ENCODE measurements around the gene CALY.

Gene CALY

GRCh38 chr10:133359554-133359971 lies 22.9 kb upstream of the CALY start:
- TF ChIP-seq CTCF (IDR thresholded peaks at IDR 0.05; ENCODE audit: low read depth, low read length, missing control alignments), result no peak
- no peak for DNase-seq (ENCODE audit: extremely low read depth, low read depth)
- no peak overlapping the region for H3K4me3 ChIP-seq (replicated peaks; ENCODE audit: low read depth, low read length)

DNA sequence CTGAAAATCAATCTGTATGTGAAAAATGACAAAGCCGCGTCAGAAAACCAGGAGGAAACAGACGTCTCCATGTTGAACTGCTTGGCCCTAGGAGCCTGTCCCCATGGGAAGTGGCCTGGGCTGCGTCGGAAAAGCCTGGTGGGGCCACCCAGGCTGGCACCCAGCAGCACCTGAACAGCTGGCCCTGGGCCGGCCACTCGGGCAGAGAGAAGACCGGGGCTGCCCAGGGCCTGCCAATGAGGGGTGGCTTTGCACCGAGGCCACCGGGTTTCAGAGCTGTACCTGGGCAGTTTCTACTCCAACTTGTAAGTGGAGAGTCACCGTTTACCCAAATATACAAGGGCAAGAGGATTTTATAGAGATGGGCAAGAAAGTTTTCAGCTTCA lies 22.2 kb upstream of the CALY start:
- no peak for TF ChIP-seq CTCF (IDR thresholded peaks at IDR 0.05; ENCODE audit: low read depth, low read length, missing control alignments)
- H3K4me3 ChIP-seq (replicated peaks; ENCODE audit: low read depth, low read length), result no peak overlapping the region
- no peak for DNase-seq (ENCODE audit: extremely low read depth, low read depth)

GRCh38 chr10:133358162-133358924 lies 21.6 kb upstream of the CALY start:
- no peak overlapping the region for H3K4me3 ChIP-seq (replicated peaks; ENCODE audit: low read depth, low read length)
- DNase-seq (ENCODE audit: extremely low read depth, low read depth), result no peak
- TF ChIP-seq CTCF (IDR thresholded peaks at IDR 0.05; ENCODE audit: low read depth, low read length, missing control alignments), result no peak

DNA sequence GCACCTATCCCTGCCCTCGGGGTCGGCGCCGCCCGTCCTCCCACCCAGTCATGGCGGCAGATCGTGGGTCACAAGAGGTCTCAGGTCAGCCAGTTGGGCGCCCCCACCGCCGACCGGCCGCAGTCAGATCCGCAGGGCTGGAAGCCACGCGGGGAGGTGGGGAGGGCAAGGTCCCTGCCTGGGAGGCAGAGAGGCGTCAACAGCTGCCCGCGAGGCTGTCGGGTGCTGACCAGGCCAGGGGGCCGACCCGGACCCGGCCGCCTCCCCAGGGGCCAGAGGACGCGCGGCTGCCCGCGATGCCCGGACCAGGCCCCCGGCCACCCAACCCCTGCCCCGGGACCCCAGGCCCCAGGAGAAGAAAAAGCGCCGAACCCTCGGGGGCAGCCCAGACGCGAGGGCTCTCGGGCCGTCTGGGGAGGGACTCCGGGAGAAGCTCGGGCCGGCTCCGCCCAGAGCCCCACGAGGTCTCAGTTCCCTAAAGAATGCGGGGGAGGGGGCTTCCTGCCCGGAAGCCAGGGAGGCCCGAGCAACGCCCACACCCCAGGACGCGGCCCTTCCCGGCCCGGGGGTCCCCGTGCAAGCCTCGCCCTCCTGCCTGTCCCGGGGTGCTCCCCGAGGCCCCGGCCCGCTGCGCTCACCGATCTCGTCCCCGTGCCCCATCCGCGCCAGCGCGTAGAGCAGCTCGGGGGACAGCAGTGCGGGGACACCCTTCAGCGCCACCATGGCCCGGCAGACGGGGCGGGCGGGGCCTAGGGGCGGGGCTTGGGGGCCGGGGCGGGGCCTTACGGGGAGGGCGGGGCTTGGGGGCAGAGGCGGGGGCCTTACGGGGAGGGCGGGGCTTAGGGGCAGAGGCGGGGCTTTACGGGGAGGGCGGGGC lies 20.8 kb upstream of the CALY start, which contains the start of gene FUOM:
FUOM (minus strand) TSS at position 735 of the 877 bp plus-strand sequence; CDS start at position 723, 12 bp downstream.
- TF ChIP-seq CTCF (IDR thresholded peaks at IDR 0.05; ENCODE audit: low read depth, low read length, missing control alignments), result no peak

GRCh38 chr10:133356549-133357284 lies 20.0 kb upstream of the CALY start:
- DNase-seq (ENCODE audit: extremely low read depth, low read depth), result no peak
- TF ChIP-seq CTCF (IDR thresholded peaks at IDR 0.05; ENCODE audit: low read depth, low read length, missing control alignments), result no peak
- H3K4me3 ChIP-seq (replicated peaks; ENCODE audit: low read depth, low read length), result peak overlapping the region; percentile 59

More for the DNA sequence above, 20.8 kb upstream of the CALY start, which contains the start of gene FUOM:
- H3K4me3 ChIP-seq (replicated peaks; ENCODE audit: low read depth, low read length), result peak within 1 kb of the TSS; percentile 59
- DNase-seq (ENCODE audit: extremely low read depth, low read depth), result no peak

- DNase-seq (ENCODE audit: extremely low read depth, low read depth), result no peak
- no peak for TF ChIP-seq CTCF (IDR thresholded peaks at IDR 0.05; ENCODE audit: low read depth, low read length, missing control alignments)
- H3K4me3 ChIP-seq (replicated peaks; ENCODE audit: low read depth, low read length), result no peak overlapping the region
Measured at GRCh38 chr10:133355991-133356390, 19.3 kb upstream of the CALY start.
